NT2/D1 (cell line): ENCODE measurements around the gene ARL11.
"Not testable (repeated sequence)": the region's sequence is repeated elsewhere in the genome, so short reads cannot be mapped to it uniquely, and the experiment has no call there.

Experiments
- DNase-seq: peaks from one replicate; pipeline ENCODE4 v3.0.0-alpha.2; 2011; ENCODE audit warnings: low read depth, low spot score
- H3K27me3 ChIP-seq: 2 replicates; pipeline ENCODE4 v1.6.0; 2011; ENCODE audit warnings: mild to moderate bottlenecking; ENCODE audit not compliant: insufficient read length, insufficient read depth
- H3K36me3 ChIP-seq: 2 replicates; pipeline ENCODE4 v1.6.1; 2011; ENCODE audit warnings: mild to moderate bottlenecking, low read length, mixed read lengths; ENCODE audit not compliant: insufficient read depth, insufficient read length
- H3K4me1 ChIP-seq: 2 replicates; pipeline ENCODE4 v1.5.1; 2011; ENCODE audit not compliant: insufficient read depth, insufficient read length
- H3K4me3 ChIP-seq: 2 replicates; pipeline ENCODE4 v1.5.1; 2011; ENCODE audit warnings: low read depth; ENCODE audit not compliant: insufficient read length
- H3K9ac ChIP-seq: 2 replicates; pipeline ENCODE4 v1.6.0; 2011; ENCODE audit warnings: low read depth; ENCODE audit not compliant: insufficient read length
- H3K9me3 ChIP-seq: 2 replicates; pipeline ENCODE4 v1.5.1; 2011; ENCODE audit warnings: mild to moderate bottlenecking, low read length; ENCODE audit not compliant: insufficient read depth
- SUZ12 ChIP-seq: IDR thresholded peaks from 2 replicates; pipeline ENCODE4 v1.6.1; 2011; ENCODE audit not compliant: insufficient read length, insufficient read depth; ENCODE audit errors: extremely low read depth
- YY1 ChIP-seq: IDR thresholded peaks from 2 replicates; pipeline ENCODE4 v1.6.1; 2011; ENCODE audit not compliant: insufficient read length, insufficient read depth
- ZNF274 ChIP-seq: IDR thresholded peaks from 2 replicates; pipeline ENCODE4 v1.6.1; 2011; ENCODE audit warnings: mild to moderate bottlenecking, low read depth, low read length

Gene ARL11

GRCh38 chr13:49587311-49587847 lies 40.9 kb upstream of the ARL11 start:
- TF ChIP-seq ZNF274 (no peak), SUZ12 (no peak), YY1 (no peak)
- Histone ChIP-seq H3K27me3 (no peaks in the 10 kb centered on the region), H3K9ac (no peak overlapping the region), H3K9me3 (no peaks in the 10 kb centered on the region), H3K4me3 (no peak overlapping the region), H3K4me1 (no peaks in the 10 kb centered on the region), H3K36me3 (no peaks in the 10 kb centered on the region)
- DNase-seq, result no peak

- not testable (repeated sequence) for H3K36me3 ChIP-seq, DNase-seq, H3K9me3 ChIP-seq, H3K27me3 ChIP-seq, H3K4me1 ChIP-seq, H3K4me3 ChIP-seq, H3K9ac ChIP-seq
Measured at GRCh38 chr13:49590714-49591113, 37.6 kb upstream of the ARL11 start.

GRCh38 chr13:49593876-49594275 lies 34.4 kb upstream of the ARL11 start:
- H3K9me3 ChIP-seq, DNase-seq, H3K27me3 ChIP-seq, H3K4me3 ChIP-seq, H3K4me1 ChIP-seq, H3K36me3 ChIP-seq, H3K9ac ChIP-seq: not testable (repeated sequence)

- Histone ChIP-seq H3K9me3 (no peaks in the 10 kb centered on the region), H3K9ac (no peak overlapping the region)
- TF ChIP-seq ZNF274, result no peak
- no peak for TF ChIP-seq SUZ12
Measured at GRCh38 chr13:49594576-49594975, 33.7 kb upstream of the ARL11 start.

GRCh38 chr13:49596221-49596620 lies 32.1 kb upstream of the ARL11 start:
- H3K9ac ChIP-seq, result no peak overlapping the region
- no peak for DNase-seq
- TF ChIP-seq YY1, result no peak
- no peak for TF ChIP-seq SUZ12
- TF ChIP-seq ZNF274, result no peak
- no peaks in the 10 kb centered on the region for H3K36me3 ChIP-seq
- no peaks in the 10 kb centered on the region for H3K27me3 ChIP-seq
- no peak overlapping the region for H3K4me3 ChIP-seq
- no peaks in the 10 kb centered on the region for H3K4me1 ChIP-seq
- no peaks in the 10 kb centered on the region for H3K9me3 ChIP-seq

More at GRCh38 chr13:49594576-49594975, 33.7 kb upstream of the ARL11 start:
- DNase-seq, result no peak
- H3K4me1 ChIP-seq, result no peaks in the 10 kb centered on the region
- H3K27me3 ChIP-seq, result no peaks in the 10 kb centered on the region
- H3K36me3 ChIP-seq, result no peaks in the 10 kb centered on the region
- no peak overlapping the region for H3K4me3 ChIP-seq

GRCh38 chr13:49597043-49597641 lies 31.2 kb upstream of the ARL11 start:
- H3K9me3 ChIP-seq, result no peaks in the 10 kb centered on the region
- TF ChIP-seq SUZ12 (no peak), YY1 (no peak), ZNF274 (no peak)
- no peak for DNase-seq
- no peak overlapping the region for H3K4me3 ChIP-seq
- H3K4me1 ChIP-seq, result no peaks in the 10 kb centered on the region
- no peak overlapping the region for H3K9ac ChIP-seq
- no peaks in the 10 kb centered on the region for H3K36me3 ChIP-seq
- H3K27me3 ChIP-seq, result no peaks in the 10 kb centered on the region

- no peaks in the 10 kb centered on the region for H3K4me1 ChIP-seq
- H3K4me3 ChIP-seq, result no peak overlapping the region
- no peaks in the 10 kb centered on the region for H3K9me3 ChIP-seq
- no peaks in the 10 kb centered on the region for H3K27me3 ChIP-seq
- no peak for TF ChIP-seq SUZ12
- TF ChIP-seq YY1, result no peak
- TF ChIP-seq ZNF274, result no peak
- H3K9ac ChIP-seq, result no peak overlapping the region
- H3K36me3 ChIP-seq, result no peaks in the 10 kb centered on the region
- DNase-seq, result no peak
Measured at GRCh38 chr13:49602005-49602404, 26.3 kb upstream of the ARL11 start.

- DNase-seq, H3K4me3 ChIP-seq, H3K9me3 ChIP-seq, H3K27me3 ChIP-seq, H3K36me3 ChIP-seq, H3K4me1 ChIP-seq, H3K9ac ChIP-seq: not testable (repeated sequence)
Measured at GRCh38 chr13:49602615-49603014, 25.7 kb upstream of the ARL11 start.
